ENCODE results near the gene SNED1.

DNA sequence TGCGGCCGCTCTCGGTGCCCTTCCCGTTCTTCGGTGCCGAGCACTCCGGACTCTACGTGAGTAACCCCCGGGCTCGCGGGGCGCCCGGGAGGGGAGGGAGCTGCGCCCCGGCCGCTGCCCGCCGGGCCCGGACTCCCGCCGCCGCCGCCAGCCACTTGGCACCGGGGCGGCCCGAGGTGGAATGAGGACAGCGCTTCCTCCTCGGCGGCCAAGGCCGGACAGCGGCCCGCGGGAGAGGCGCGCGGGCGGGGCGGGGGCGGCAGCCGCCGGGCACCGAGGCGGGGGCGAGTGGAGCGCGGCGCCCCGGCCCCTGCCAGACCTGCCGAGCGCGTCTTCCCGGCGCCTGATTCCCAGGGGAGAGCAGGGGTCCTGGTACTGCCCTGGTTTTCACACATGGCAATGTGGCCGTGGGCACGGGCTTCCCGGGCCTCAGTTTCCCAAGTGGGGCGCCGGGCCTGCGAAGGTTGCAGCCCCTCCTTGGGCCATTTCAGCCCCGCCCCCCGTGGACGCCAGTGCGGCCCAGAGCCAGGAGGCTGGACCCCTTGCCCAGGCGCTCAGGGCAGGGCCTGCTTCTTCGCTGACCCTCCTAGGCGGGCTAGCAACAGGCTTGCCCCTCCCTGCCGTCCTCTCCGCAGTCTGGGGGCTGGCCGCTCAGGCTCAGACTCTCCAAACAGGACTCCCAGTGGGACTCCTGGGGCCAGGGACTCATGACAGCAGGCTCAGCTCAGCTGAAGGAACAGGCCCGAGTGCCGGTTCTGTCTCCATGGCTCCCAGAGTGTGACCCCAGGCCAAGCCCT is 775 bp downstream of the SNED1 start:
- TF ChIP-seq, protein P1, sequence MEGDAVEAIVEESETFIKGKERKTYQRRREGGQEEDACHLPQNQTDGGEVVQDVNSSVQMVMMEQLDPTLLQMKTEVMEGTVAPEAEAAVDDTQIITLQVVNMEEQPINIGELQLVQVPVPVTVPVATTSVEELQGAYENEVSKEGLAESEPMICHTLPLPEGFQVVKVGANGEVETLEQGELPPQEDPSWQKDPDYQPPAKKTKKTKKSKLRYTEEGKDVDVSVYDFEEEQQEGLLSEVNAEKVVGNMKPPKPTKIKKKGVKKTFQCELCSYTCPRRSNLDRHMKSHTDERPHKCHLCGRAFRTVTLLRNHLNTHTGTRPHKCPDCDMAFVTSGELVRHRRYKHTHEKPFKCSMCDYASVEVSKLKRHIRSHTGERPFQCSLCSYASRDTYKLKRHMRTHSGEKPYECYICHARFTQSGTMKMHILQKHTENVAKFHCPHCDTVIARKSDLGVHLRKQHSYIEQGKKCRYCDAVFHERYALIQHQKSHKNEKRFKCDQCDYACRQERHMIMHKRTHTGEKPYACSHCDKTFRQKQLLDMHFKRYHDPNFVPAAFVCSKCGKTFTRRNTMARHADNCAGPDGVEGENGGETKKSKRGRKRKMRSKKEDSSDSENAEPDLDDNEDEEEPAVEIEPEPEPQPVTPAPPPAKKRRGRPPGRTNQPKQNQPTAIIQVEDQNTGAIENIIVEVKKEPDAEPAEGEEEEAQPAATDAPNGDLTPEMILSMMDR (conservative IDR thresholded peaks at IDR 0.05 in 1 of 2, IDR thresholded peaks at IDR 0.05 in 1 of 2; ENCODE audit: low read depth in 1 of 2, low read length in 2 of 2): no peak
- TF ChIP-seq EZH2 (IDR thresholded peaks at IDR 0.05; ENCODE audit: low read length, missing control alignments): no peak
